ENCODE data around the gene CDC26. TPM values are rescaled to one million over a fixed set of nuclear protein-coding genes. Genes with fewer than 3 reads are reported as not detected.

Gene CDC26
- total RNA-seq, 1 donor from 2014 or later: 29.5 TPM

DNA sequence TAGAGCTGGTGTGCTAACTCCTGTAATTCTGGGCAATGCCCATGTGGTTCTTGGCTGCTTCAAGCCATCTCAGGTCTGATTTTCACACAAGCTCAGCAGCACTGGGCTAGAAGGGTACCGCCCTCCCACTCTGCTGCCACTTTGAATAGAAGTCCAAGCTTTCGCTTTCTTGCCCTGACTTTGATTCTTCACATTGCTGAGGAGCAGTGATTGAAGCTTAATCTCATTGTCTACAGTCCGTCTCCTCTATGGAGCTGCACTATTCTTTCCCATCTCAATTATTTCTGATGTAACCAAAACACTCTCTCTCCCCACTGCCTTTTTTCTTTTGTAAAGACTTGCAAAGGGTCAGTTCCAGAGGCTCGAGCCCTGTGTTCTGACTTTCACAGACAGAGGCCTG is 40.7 kb upstream of the CDC26 start:
- TF ChIP-seq, protein P1, sequence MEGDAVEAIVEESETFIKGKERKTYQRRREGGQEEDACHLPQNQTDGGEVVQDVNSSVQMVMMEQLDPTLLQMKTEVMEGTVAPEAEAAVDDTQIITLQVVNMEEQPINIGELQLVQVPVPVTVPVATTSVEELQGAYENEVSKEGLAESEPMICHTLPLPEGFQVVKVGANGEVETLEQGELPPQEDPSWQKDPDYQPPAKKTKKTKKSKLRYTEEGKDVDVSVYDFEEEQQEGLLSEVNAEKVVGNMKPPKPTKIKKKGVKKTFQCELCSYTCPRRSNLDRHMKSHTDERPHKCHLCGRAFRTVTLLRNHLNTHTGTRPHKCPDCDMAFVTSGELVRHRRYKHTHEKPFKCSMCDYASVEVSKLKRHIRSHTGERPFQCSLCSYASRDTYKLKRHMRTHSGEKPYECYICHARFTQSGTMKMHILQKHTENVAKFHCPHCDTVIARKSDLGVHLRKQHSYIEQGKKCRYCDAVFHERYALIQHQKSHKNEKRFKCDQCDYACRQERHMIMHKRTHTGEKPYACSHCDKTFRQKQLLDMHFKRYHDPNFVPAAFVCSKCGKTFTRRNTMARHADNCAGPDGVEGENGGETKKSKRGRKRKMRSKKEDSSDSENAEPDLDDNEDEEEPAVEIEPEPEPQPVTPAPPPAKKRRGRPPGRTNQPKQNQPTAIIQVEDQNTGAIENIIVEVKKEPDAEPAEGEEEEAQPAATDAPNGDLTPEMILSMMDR (IDR thresholded peaks at IDR 0.05): no peak
- Histone ChIP-seq H3K27me3 (no peaks in the 10 kb centered on the region), H3K4me1 (no peaks in the 10 kb centered on the region), H3K27ac (no peak overlapping the region), H3K9me3 (no peaks in the 10 kb centered on the region), H3K36me3 (peaks cover 5% of the 10 kb centered on the region), H3K4me3 (no peak overlapping the region)
- ATAC-seq: no peak
- intact Hi-C loops (cut with DNase I): no loop called here
- DNase-seq: no peak

DNA sequence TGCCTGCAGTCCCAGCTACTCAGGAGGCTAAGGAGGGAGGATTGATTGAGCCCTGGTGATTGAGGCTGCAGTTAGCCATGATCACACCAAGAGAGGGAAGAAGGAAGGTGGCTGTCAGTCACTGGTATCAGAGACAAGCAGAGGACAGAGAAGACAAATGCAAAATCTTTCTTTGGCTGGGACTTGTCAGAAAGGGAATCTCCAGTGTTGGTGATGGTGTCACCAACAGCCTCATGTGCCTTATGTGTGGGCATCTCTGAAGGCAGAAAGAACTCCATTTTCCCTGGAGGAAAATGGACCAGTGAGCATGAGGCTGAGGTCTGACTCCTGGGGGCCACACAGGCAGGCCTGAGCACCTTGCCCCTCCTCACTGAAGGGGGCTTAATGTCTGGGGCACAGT is 39.9 kb upstream of the CDC26 start:
- Histone ChIP-seq H3K27ac (no peak overlapping the region), H3K4me1 (no peaks in the 10 kb centered on the region), H3K9me3 (no peaks in the 10 kb centered on the region), H3K4me3 (no peak overlapping the region), H3K36me3 (peaks cover 5% of the 10 kb centered on the region), H3K27me3 (no peaks in the 10 kb centered on the region)
- ATAC-seq (no peak), DNase-seq (no peak)
- TF ChIP-seq, protein P1 (IDR thresholded peaks at IDR 0.05): no peak
- intact Hi-C loops (cut with DNase I): no loop called here

DNA sequence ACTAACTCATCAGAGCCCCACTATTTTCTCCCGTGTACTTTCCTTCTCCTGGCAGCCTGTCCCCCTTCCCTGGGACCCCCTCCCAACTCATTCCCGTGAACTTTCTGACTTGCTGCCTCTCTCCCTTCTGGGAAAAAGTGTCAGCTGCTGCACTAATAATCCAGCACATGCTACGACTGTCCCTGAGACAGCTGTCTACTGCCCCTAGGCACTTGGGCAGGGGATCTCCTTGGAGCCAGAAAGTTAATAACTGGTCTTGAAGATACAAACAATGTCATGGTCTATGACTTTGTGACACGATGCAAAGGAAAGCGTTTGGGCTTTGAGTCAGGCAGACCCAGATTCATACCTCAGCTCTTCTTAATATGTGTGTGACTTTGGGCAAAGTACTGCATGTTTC is 37.9 kb upstream of the CDC26 start:
- H3K4me3 ChIP-seq: no peak overlapping the region
- H3K9me3 ChIP-seq: no peaks in the 10 kb centered on the region
- no peaks in the 10 kb centered on the region for H3K4me1 ChIP-seq
- H3K27ac ChIP-seq: no peak overlapping the region
- TF ChIP-seq, protein P1 (IDR thresholded peaks at IDR 0.05): no peak
- intact Hi-C loops (cut with DNase I): no loop called here
- DNase-seq: no peak
- no peaks in the 10 kb centered on the region for H3K27me3 ChIP-seq
- H3K36me3 ChIP-seq: no peaks in the 10 kb centered on the region
- no peak for ATAC-seq

DNA sequence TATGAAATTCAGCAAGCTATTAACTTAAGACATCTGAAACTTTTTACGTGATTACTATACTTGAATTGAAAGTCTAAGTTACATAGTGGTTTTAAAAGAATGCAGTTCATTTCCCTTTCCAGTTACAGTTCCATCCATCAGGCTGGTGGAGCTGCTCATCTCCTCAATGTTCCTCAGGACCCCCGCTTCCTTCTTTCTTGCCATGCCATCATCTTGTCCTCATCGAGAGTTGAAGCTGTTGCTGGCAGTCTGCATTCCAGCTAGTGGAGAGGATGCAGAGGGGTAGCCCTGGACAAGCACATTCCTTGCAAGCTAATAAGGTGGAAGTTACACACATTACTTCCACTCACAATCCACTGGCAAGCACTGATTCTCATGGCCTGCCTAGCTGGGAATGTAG is 36.6 kb upstream of the CDC26 start:
- H3K4me3 ChIP-seq: no peak overlapping the region
- DNase-seq (no peak), ATAC-seq (no peak)
- intact Hi-C loops (cut with DNase I): no loop called here
- no peaks in the 10 kb centered on the region for H3K27me3 ChIP-seq
- no peaks in the 10 kb centered on the region for H3K4me1 ChIP-seq
- H3K36me3 ChIP-seq: no peaks in the 10 kb centered on the region
- H3K9me3 ChIP-seq: no peaks in the 10 kb centered on the region
- H3K27ac ChIP-seq: no peak overlapping the region
- TF ChIP-seq, protein P1 (IDR thresholded peaks at IDR 0.05): no peak

DNA sequence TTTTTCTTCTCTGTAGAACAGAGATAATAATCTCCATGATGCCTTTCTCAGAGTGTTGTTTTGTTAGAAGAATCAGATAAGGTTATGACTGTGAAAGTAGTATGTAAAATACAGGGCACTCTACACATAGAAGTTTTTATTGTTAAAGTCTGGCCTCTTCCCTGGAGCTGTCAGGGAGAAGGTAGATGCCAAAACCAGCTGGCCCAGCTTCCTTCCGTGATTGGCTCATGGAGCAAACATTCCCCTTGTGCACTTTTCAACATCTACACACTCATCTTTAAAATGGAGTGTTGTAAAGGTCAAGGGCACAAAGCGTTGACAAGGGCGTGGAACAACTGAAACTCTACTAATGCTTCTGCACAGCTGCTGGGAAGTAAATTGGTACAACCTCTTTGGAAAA is 35.2 kb upstream of the CDC26 start:
- no peak overlapping the region for H3K27ac ChIP-seq
- TF ChIP-seq, protein P1 (IDR thresholded peaks at IDR 0.05): no peak
- no peaks in the 10 kb centered on the region for H3K4me1 ChIP-seq
- DNase-seq: no peak
- no peaks in the 10 kb centered on the region for H3K27me3 ChIP-seq
- H3K9me3 ChIP-seq: no peaks in the 10 kb centered on the region
- intact Hi-C loops (cut with DNase I): no loop called here
- H3K4me3 ChIP-seq: no peak overlapping the region
- no peaks in the 10 kb centered on the region for H3K36me3 ChIP-seq
- no peak for ATAC-seq

DNA sequence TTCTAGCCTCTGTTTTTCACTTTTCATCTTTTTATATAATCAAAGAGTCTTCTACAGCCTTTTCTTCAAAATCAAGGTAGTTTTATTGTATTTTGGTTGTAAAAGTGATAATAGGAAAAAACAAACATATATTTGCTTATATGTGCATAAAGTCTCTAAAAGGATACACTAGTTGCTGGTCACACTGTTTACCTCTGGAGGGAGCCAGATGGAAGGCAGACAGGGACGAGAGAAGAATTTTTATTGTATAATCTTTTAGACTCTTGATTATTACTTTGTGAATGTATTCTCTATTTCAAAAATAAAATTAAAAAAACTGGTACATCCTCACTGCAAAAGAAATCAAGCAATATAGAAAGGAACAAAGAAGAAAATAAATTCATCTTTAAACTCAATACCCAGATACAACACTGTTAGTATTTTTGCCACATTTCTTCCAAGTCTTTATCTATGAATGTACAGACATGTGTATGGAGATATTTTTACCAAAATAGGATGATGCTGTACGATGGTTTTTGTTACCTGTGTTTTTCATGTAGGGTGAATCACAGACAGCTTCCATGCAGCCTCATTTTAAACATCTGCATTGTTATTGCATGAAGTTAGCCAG is 33.9 kb upstream of the CDC26 start:
- DNase-seq: no peak
- Histone ChIP-seq H3K36me3 (no peaks in the 10 kb centered on the region), H3K4me3 (no peak overlapping the region), H3K4me1 (no peaks in the 10 kb centered on the region), H3K27ac (no peak overlapping the region), H3K27me3 (no peaks in the 10 kb centered on the region), H3K9me3 (no peaks in the 10 kb centered on the region)
- TF ChIP-seq, protein P1 (IDR thresholded peaks at IDR 0.05): peak; percentile 59
- intact Hi-C loops (cut with DNase I): no loop called here
- ATAC-seq: peak; percentile 46

Data from upper lobe of right lung (tissue), 1 donor.